Activated CD4-positive, alpha-beta memory T cell treated with anti-CD3 and anti-CD28 coated beads for 36 hours (primary cell): ENCODE results near the gene PSIP1. TPM values are rescaled to one million over a fixed set of nuclear protein-coding genes. Genes with fewer than 3 reads are reported as not detected.

Experiments
- CTCF ChIA-PET: fragments of 350-600 bp; sonication (Branson Sonifier 250); formaldehyde crosslinking; loops from one replicate; lab custom pipeline; 2021; ENCODE audit warnings: antibody characterized with exemption, inconsistent platforms; lab: Charles Lee
- POLR2A ChIA-PET: fragments of 350-600 bp; sonication (Branson Sonifier 250); formaldehyde crosslinking; loops from one replicate; lab custom pipeline; 2021; ENCODE audit warnings: antibody characterized with exemption; lab: Charles Lee
- DNase-seq: peaks from one replicate; pipeline ENCODE4 v3.0.0-alpha.2; 2020
- H3K27ac Mint-ChIP-seq: one replicate; pipeline ENCODE4 v1.8.0; 2021; ENCODE audit warnings: mixed read lengths
- H3K27me3 Mint-ChIP-seq: one replicate; pipeline ENCODE4 v1.8.0; 2021; ENCODE audit warnings: mixed read lengths
- H3K36me3 Mint-ChIP-seq: one replicate; pipeline ENCODE4 v1.8.0; 2021; ENCODE audit warnings: mixed read lengths
- H3K4me1 Mint-ChIP-seq: one replicate; pipeline ENCODE4 v1.8.0; 2021; ENCODE audit warnings: low read depth, mixed read lengths
- H3K4me3 Mint-ChIP-seq: one replicate; pipeline ENCODE4 v1.8.0; 2021; ENCODE audit warnings: mild to moderate bottlenecking, mixed read lengths
- H3K9me3 Mint-ChIP-seq: one replicate; pipeline ENCODE4 v1.8.0; 2021; ENCODE audit warnings: mixed read lengths
- intact Hi-C: fragments of 100-400 bp; cut with micrococcal nuclease; formaldehyde crosslinking; loops from one replicate; pipeline ENCODE4 v1.15.1; 2023
- total RNA-seq, 2 experiments: library from RNA; stranded (reverse); gene quantifications; one replicate each; pipeline ENCODE4 v1.2.3, GENCODE V29; 2021

PSIP1 gene
- total RNA-seq, 2 experiments from 2014 or later = 132 to 134 TPM

- CTCF ChIA-PET = no interaction called here
- no peak for DNase-seq
- Mint-ChIP-seq H3K27ac (no peak overlapping the region), H3K9me3 (no peaks in the 10 kb centered on the region), H3K36me3 (no peaks in the 10 kb centered on the region), H3K27me3 (no peaks in the 10 kb centered on the region), H3K4me1 (no peaks in the 10 kb centered on the region), H3K4me3 (no peak overlapping the region)
- intact Hi-C loops = no loop called here
- POLR2A ChIA-PET = no interaction called here
These were observed 15.2 kb upstream of the PSIP1 start for GRCh38 chr9:15525958-15526357.

- Mint-ChIP-seq H3K36me3 (no peaks in the 10 kb centered on the region), H3K27ac (no peak overlapping the region), H3K27me3 (no peaks in the 10 kb centered on the region), H3K4me1 (no peaks in the 10 kb centered on the region), H3K9me3 (no peaks in the 10 kb centered on the region), H3K4me3 (no peak overlapping the region)
- DNase-seq = no peak
- intact Hi-C loops = no loop called here
- CTCF ChIA-PET = no interaction called here
- POLR2A ChIA-PET = no interaction called here
These were observed 14.2 kb upstream of the PSIP1 start for GRCh38 chr9:15524845-15525455.

- CTCF ChIA-PET = no interaction called here
- Mint-ChIP-seq H3K4me3 (no peak overlapping the region), H3K27ac (no peak overlapping the region), H3K4me1 (no peaks in the 10 kb centered on the region), H3K27me3 (no peaks in the 10 kb centered on the region), H3K36me3 (no peaks in the 10 kb centered on the region), H3K9me3 (no peaks in the 10 kb centered on the region)
- DNase-seq = no peak
- intact Hi-C loops = no loop called here
- POLR2A ChIA-PET = no interaction called here
These were observed 11.5 kb upstream of the PSIP1 start for GRCh38 chr9:15522130-15522755.

- Mint-ChIP-seq H3K9me3 (no peaks in the 10 kb centered on the region), H3K36me3 (no peaks in the 10 kb centered on the region), H3K27me3 (no peaks in the 10 kb centered on the region), H3K4me1 (no peaks in the 10 kb centered on the region), H3K27ac (no peak overlapping the region), H3K4me3 (no peak overlapping the region)
- CTCF ChIA-PET = no interaction called here
- intact Hi-C loops = no loop called here
- POLR2A ChIA-PET = no interaction called here
- DNase-seq = no peak
These were observed 10.5 kb upstream of the PSIP1 start for GRCh38 chr9:15521254-15521653.

- POLR2A ChIA-PET = interaction anchor here (0.6 kb wide), 1 partner anchor 19 kb away, joined by 4 read pairs; no protein-coding TSS in a partner anchor
- intact Hi-C loops = loop anchor here (10.0 kb wide), 1 partner anchor 1195 kb away; no protein-coding TSS in a partner anchor
These were observed 9.1 kb upstream of the PSIP1 start for GRCh38 chr9:15519831-15520230.

GRCh38 chr9:15513335-15513734 is 2.6 kb upstream of the PSIP1 start:
- no peaks in the 10 kb centered on the region for H3K9me3 Mint-ChIP-seq
- H3K4me1 Mint-ChIP-seq = peaks cover 31% of the 10 kb centered on the region
- ChIA-PET POLR2A (interaction anchor here (1.2 kb wide), 1 partner anchor 25 kb away, joined by 3 read pairs; no protein-coding TSS in a partner anchor), CTCF (interaction anchor here (1.0 to 2.6 kb wide), 3 partner anchors 20 to 43 kb away, joined by 3 to 5 read pairs (median 5); no protein-coding TSS in a partner anchor)
- H3K4me3 Mint-ChIP-seq = no peak overlapping the region
- no peaks in the 10 kb centered on the region for H3K27me3 Mint-ChIP-seq
- H3K36me3 Mint-ChIP-seq = peaks cover 18% of the 10 kb centered on the region
- intact Hi-C loops = loop anchor here (10.0 kb wide), 1 partner anchor 1189 kb away; no protein-coding TSS in a partner anchor
- H3K27ac Mint-ChIP-seq = no peak overlapping the region
- DNase-seq = peak; percentile 16

More at GRCh38 chr9:15519831-15520230, 9.1 kb upstream of the PSIP1 start:
- no peaks in the 10 kb centered on the region for H3K27me3 Mint-ChIP-seq
- DNase-seq = no peak
- no peaks in the 10 kb centered on the region for H3K36me3 Mint-ChIP-seq
- CTCF ChIA-PET = no interaction called here
- no peak overlapping the region for H3K4me3 Mint-ChIP-seq
- H3K9me3 Mint-ChIP-seq = no peaks in the 10 kb centered on the region
- H3K27ac Mint-ChIP-seq = no peak overlapping the region
- no peaks in the 10 kb centered on the region for H3K4me1 Mint-ChIP-seq

GRCh38 chr9:15512889-15513288 is 2.1 kb upstream of the PSIP1 start:
- no peaks in the 10 kb centered on the region for H3K9me3 Mint-ChIP-seq
- ChIA-PET CTCF (interaction anchor here (0.9 to 2.6 kb wide), 6 partner anchors 20 to 90 kb away, joined by 3 to 13 read pairs (median 5); partner anchors contain the start of genes CCDC171 and SNAPC3), POLR2A (interaction anchor here (1.2 to 3.2 kb wide), 2 partner anchors 25 to 40 kb away, joined by 3 to 30 read pairs; partner anchors contain the start of gene CCDC171)
- intact Hi-C loops = loop anchor here (10.0 kb wide), 1 partner anchor 1188 kb away; no protein-coding TSS in a partner anchor
- no peak overlapping the region for H3K4me3 Mint-ChIP-seq
- H3K4me1 Mint-ChIP-seq = peaks cover 36% of the 10 kb centered on the region
- DNase-seq = no peak
- H3K27me3 Mint-ChIP-seq = no peaks in the 10 kb centered on the region
- peaks cover 21% of the 10 kb centered on the region for H3K36me3 Mint-ChIP-seq
- H3K27ac Mint-ChIP-seq = no peak overlapping the region

GRCh38 chr9:15512204-15512603 is 1.4 kb upstream of the PSIP1 start:
- DNase-seq = no peak
- POLR2A ChIA-PET = interaction anchor here (1.1 to 3.2 kb wide), 3 partner anchors 24 to 45 kb away, joined by 3 to 30 read pairs (median 5); partner anchors contain the start of gene CCDC171
- CTCF ChIA-PET = interaction anchor here (0.8 to 2.6 kb wide), 6 partner anchors 11 to 89 kb away, joined by 3 to 13 read pairs (median 5); partner anchors contain the start of genes CCDC171 and SNAPC3
- intact Hi-C loops = loop anchor here (10.0 kb wide), 1 partner anchor 1187 kb away; no protein-coding TSS in a partner anchor
- H3K36me3 Mint-ChIP-seq = peaks cover 25% of the 10 kb centered on the region
- H3K27ac Mint-ChIP-seq = peak overlapping the region; percentile 49
- peak overlapping the region; percentile 8 for H3K4me3 Mint-ChIP-seq
- no peaks in the 10 kb centered on the region for H3K27me3 Mint-ChIP-seq
- H3K9me3 Mint-ChIP-seq = no peaks in the 10 kb centered on the region
- H3K4me1 Mint-ChIP-seq = peaks cover 38% of the 10 kb centered on the region

- DNase-seq = peak; percentile 77
- intact Hi-C loops = loop anchor here (2.0 to 10.0 kb wide), 4 partner anchors 23 to 1185 kb away; no protein-coding TSS in a partner anchor
- peaks cover 40% of the 10 kb centered on the region for H3K36me3 Mint-ChIP-seq
- ChIA-PET POLR2A (interaction anchor here (1.1 to 3.2 kb wide), 8 partner anchors 9 to 289 kb away, joined by 3 to 30 read pairs (median 8); partner anchors contain the start of genes CCDC171 and SNAPC3), CTCF (interaction anchor here (0.7 to 2.2 kb wide), 4 partner anchors 21 to 96 kb away, joined by 3 to 13 read pairs (median 4); partner anchors contain the start of gene CCDC171)
- H3K9me3 Mint-ChIP-seq = no peaks in the 10 kb centered on the region
- peak overlapping the region; percentile 88 for H3K4me3 Mint-ChIP-seq
- no peaks in the 10 kb centered on the region for H3K27me3 Mint-ChIP-seq
- H3K4me1 Mint-ChIP-seq = peaks cover 54% of the 10 kb centered on the region
- H3K27ac Mint-ChIP-seq = peak overlapping the region; percentile 100
These were observed 610 bp downstream of the PSIP1 start for GRCh38 chr9:15509931-15510788.

- Mint-ChIP-seq H3K27me3 (no peaks in the 10 kb centered on the region), H3K36me3 (peaks cover 55% of the 10 kb centered on the region), H3K4me3 (no peak overlapping the region), H3K27ac (no peak overlapping the region), H3K9me3 (no peaks in the 10 kb centered on the region), H3K4me1 (peaks cover 59% of the 10 kb centered on the region)
- intact Hi-C loops = no loop called here
- CTCF ChIA-PET = interaction anchor here (1.1 kb wide), 1 partner anchor 27 kb away, joined by 4 read pairs; no protein-coding TSS in a partner anchor
- DNase-seq = no peak
- POLR2A ChIA-PET = interaction anchor here (0.7 kb wide), 1 partner anchor 24 kb away, joined by 3 read pairs; no protein-coding TSS in a partner anchor
These were observed 4.8 kb downstream of the PSIP1 start for GRCh38 chr9:15505921-15506320.

- ChIA-PET POLR2A (interaction anchor here (2.2 kb wide), 1 partner anchor 9 kb away, joined by 15 read pairs; the partner anchor contains the start of gene PSIP1), CTCF (no interaction called here)
- intact Hi-C loops = no loop called here
- H3K27ac Mint-ChIP-seq = no peak overlapping the region
- no peaks in the 10 kb centered on the region for H3K27me3 Mint-ChIP-seq
- no peaks in the 10 kb centered on the region for H3K9me3 Mint-ChIP-seq
- H3K4me3 Mint-ChIP-seq = no peak overlapping the region
- H3K36me3 Mint-ChIP-seq = peaks cover 40% of the 10 kb centered on the region
- H3K4me1 Mint-ChIP-seq = peaks cover 55% of the 10 kb centered on the region
- DNase-seq = no peak
These were observed 9.0 kb downstream of the PSIP1 start for GRCh38 chr9:15501803-15502202.
